Brain microvascular endothelial cell (primary cell): Measurements from ENCODE around the gene BEST3.

Experiments
- DNase-seq: peaks from one replicate; pipeline ENCODE4 v3.0.0-alpha.2; 2020
- H3K27ac ChIP-seq: fragments of 250-450 bp; sonication (Bioruptor Pico); 2 replicates; pipeline ENCODE4 v1.5.1; 2020; ENCODE audit warnings: mild to moderate bottlenecking, moderate library complexity
- H3K27me3 ChIP-seq: fragments of 250-450 bp; sonication (Bioruptor Pico); replicated peaks from 2 replicates; pipeline ENCODE4 v1.5.1; 2020; ENCODE audit warnings: mild to moderate bottlenecking
- H3K36me3 ChIP-seq: fragments of 250-450 bp; sonication (Bioruptor Pico); replicated peaks from 2 replicates; pipeline ENCODE4 v1.5.1; 2020; ENCODE audit warnings: mild to moderate bottlenecking
- H3K4me3 ChIP-seq: 2 replicates; pipeline ENCODE4 v1.5.1; 2011; ENCODE audit warnings: low read depth, mild to moderate bottlenecking, control low read depth, low read length, moderate library complexity
- CTCF ChIP-seq: IDR thresholded peaks from 2 replicates; pipeline ENCODE4 v1.5.1; 2011; ENCODE audit warnings: low read depth, mild to moderate bottlenecking, moderate library complexity, low read length, control low read depth, inconsistent platforms; ENCODE audit errors: missing control alignments
- in situ Hi-C: cut with HindIII; loops from 2 replicates; pipeline ENCODE4 v1.10.0; 2017; ENCODE audit warnings: low sequenced_read_pairs, low pct_ligation_motif_present

Gene BEST3

GRCh38 chr12:69644511-69644910 is 54.6 kb downstream of the BEST3 start:
- TF ChIP-seq CTCF = no peak
- Histone ChIP-seq H3K27me3 (no peaks in the 10 kb centered on the region), H3K4me3 (no peak overlapping the region), H3K27ac (no peak overlapping the region), H3K36me3 (no peaks in the 10 kb centered on the region)
- in situ Hi-C loops = no loop called here
- DNase-seq = no peak

- DNase-seq = no peak
- Histone ChIP-seq H3K4me3 (no peak overlapping the region), H3K27me3 (no peaks in the 10 kb centered on the region), H3K36me3 (no peaks in the 10 kb centered on the region), H3K27ac (no peak overlapping the region)
- no peak for TF ChIP-seq CTCF
- in situ Hi-C loops = no loop called here
Measured at GRCh38 chr12:69642531-69642930, 56.6 kb downstream of the BEST3 start.

GRCh38 chr12:69641546-69641945 is 57.6 kb downstream of the BEST3 start:
- no peaks in the 10 kb centered on the region for H3K36me3 ChIP-seq
- in situ Hi-C loops = no loop called here
- H3K4me3 ChIP-seq = no peak overlapping the region
- H3K27me3 ChIP-seq = no peaks in the 10 kb centered on the region
- TF ChIP-seq CTCF = no peak
- DNase-seq = no peak
- H3K27ac ChIP-seq = no peak overlapping the region

- DNase-seq = peak; percentile 67
- in situ Hi-C loops = no loop called here
Measured at GRCh38 chr12:69639400-69640016, 59.6 kb downstream of the BEST3 start.

GRCh38 chr12:69633061-69633460 is 66.0 kb downstream of the BEST3 start:
- TF ChIP-seq CTCF = peak; percentile 37
- in situ Hi-C loops = no loop called here
- Histone ChIP-seq H3K27ac (no peak overlapping the region), H3K4me3 (no peak overlapping the region), H3K27me3 (no peaks in the 10 kb centered on the region), H3K36me3 (no peaks in the 10 kb centered on the region)
- DNase-seq = no peak

More at GRCh38 chr12:69639400-69640016, 59.6 kb downstream of the BEST3 start:
- TF ChIP-seq CTCF = peak; percentile 96
- H3K36me3 ChIP-seq = no peaks in the 10 kb centered on the region
- no peak overlapping the region for H3K27ac ChIP-seq
- no peak overlapping the region for H3K4me3 ChIP-seq
- no peaks in the 10 kb centered on the region for H3K27me3 ChIP-seq

GRCh38 chr12:69630191-69630590 is 68.9 kb downstream of the BEST3 start:
- Histone ChIP-seq H3K36me3 (no peaks in the 10 kb centered on the region), H3K27ac (no peak overlapping the region), H3K27me3 (no peaks in the 10 kb centered on the region), H3K4me3 (no peak overlapping the region)
- TF ChIP-seq CTCF = peak; percentile 56
- no peak for DNase-seq
- in situ Hi-C loops = no loop called here
